Measurements from ENCODE around the gene TMTC2.
"Not testable (repeated sequence)": the region's sequence is repeated elsewhere in the genome, so short reads cannot be mapped to it uniquely, and the experiment has no call there.

The TMTC2 gene

GRCh38 chr12:82728710-82729109, 42.0 kb downstream of the TMTC2 start:
- DNase-seq (ENCODE audit: low read depth), result no peak

- no peak for DNase-seq (ENCODE audit: low read depth)
Observed at GRCh38 chr12:82730953-82731459, 44.3 kb downstream of the TMTC2 start.

- DNase-seq (ENCODE audit: low read depth), result no peak
Observed at GRCh38 chr12:82740129-82741000, 53.7 kb downstream of the TMTC2 start.

GRCh38 chr12:82745063-82745674, 58.5 kb downstream of the TMTC2 start:
- DNase-seq (ENCODE audit: low read depth), result no peak

- no peak for DNase-seq (ENCODE audit: low read depth)
Observed at GRCh38 chr12:82745807-82746206, 59.1 kb downstream of the TMTC2 start.

- DNase-seq (ENCODE audit: low read depth), result no peak
Observed at GRCh38 chr12:82746668-82747067, 60.0 kb downstream of the TMTC2 start.

GRCh38 chr12:82749015-82749414, 62.3 kb downstream of the TMTC2 start:
- no peak for DNase-seq (ENCODE audit: low read depth)

GRCh38 chr12:82754856-82755255, 68.2 kb downstream of the TMTC2 start:
- no peak for DNase-seq (ENCODE audit: low read depth)

- no peak for DNase-seq (ENCODE audit: low read depth)
Observed at GRCh38 chr12:82756303-82756702, 69.6 kb downstream of the TMTC2 start.

GRCh38 chr12:82757059-82757458, 70.4 kb downstream of the TMTC2 start:
- DNase-seq (ENCODE audit: low read depth), result no peak

- no peak for DNase-seq (ENCODE audit: low read depth)
Observed at GRCh38 chr12:82757656-82758055, 71.0 kb downstream of the TMTC2 start.

- DNase-seq (ENCODE audit: low read depth), result no peak
Observed at GRCh38 chr12:82758749-82759330, 72.1 kb downstream of the TMTC2 start.

- no peak for DNase-seq (ENCODE audit: low read depth)
Observed at GRCh38 chr12:82760423-82760822, 73.7 kb downstream of the TMTC2 start.

GRCh38 chr12:82765206-82765605, 78.5 kb downstream of the TMTC2 start:
- not testable (repeated sequence) for DNase-seq (ENCODE audit: low read depth)

GRCh38 chr12:82765971-82766705, 79.4 kb downstream of the TMTC2 start:
- DNase-seq (ENCODE audit: low read depth), result no peak

GRCh38 chr12:82774666-82775065, 88.0 kb downstream of the TMTC2 start:
- no peak for DNase-seq (ENCODE audit: low read depth)

- no peak for DNase-seq (ENCODE audit: low read depth)
Observed at GRCh38 chr12:82780517-82780916, 93.8 kb downstream of the TMTC2 start.

- DNase-seq (ENCODE audit: low read depth), result no peak
Observed at GRCh38 chr12:82781309-82781997, 94.7 kb downstream of the TMTC2 start.

- DNase-seq (ENCODE audit: low read depth), result no peak
Observed at GRCh38 chr12:82783435-82783834, 96.7 kb downstream of the TMTC2 start.

- DNase-seq (ENCODE audit: low read depth), result no peak
Observed at GRCh38 chr12:82787016-82787415, 100.3 kb downstream of the TMTC2 start.

- DNase-seq (ENCODE audit: low read depth), result no peak
Observed at GRCh38 chr12:82788594-82788993, 101.9 kb downstream of the TMTC2 start.

- DNase-seq (ENCODE audit: low read depth), result no peak
Observed at GRCh38 chr12:82789674-82790073, 103.0 kb downstream of the TMTC2 start.

Data from stimulated activated CD8-positive, alpha-beta memory T cell treated with anti-CD3 and anti-CD28 coated beads, Interleukin-12 subunit alpha, Interleukin-12 subunit beta, amount 100 ng/mL, for 1 hour (primary cell).